Activated naive CD8-positive, alpha-beta T cell treated with anti-CD3 and anti-CD28 coated beads, Interleukin-2, amount 50 U/mL, for 24 hours (primary cell): ENCODE measurements around the gene WBP2.
A peak's percentile ranks its signal among the peaks of the same experiment; 100 is the strongest.

ENCODE experiments used
- ATAC-seq: fragments of 150-1000 bp; cut with Tn5 transposase; one replicate; pipeline ENCODE4 v1.10.0; 2021
- DNase-seq: peaks from one replicate; pipeline ENCODE4 v3.0.0; 2021
- H3K27ac Mint-ChIP-seq: one replicate; pipeline ENCODE4 v1.8.0; 2021; ENCODE audit warnings: mild to moderate bottlenecking, mixed read lengths
- H3K27me3 Mint-ChIP-seq: one replicate; pipeline ENCODE4 v1.8.0; 2021; ENCODE audit warnings: mixed read lengths
- H3K36me3 Mint-ChIP-seq: one replicate; pipeline ENCODE4 v1.8.0; 2021; ENCODE audit warnings: low read depth, mixed read lengths
- H3K4me1 Mint-ChIP-seq: one replicate; pipeline ENCODE4 v1.8.0; 2021; ENCODE audit warnings: mixed read lengths
- H3K4me3 Mint-ChIP-seq: one replicate; pipeline ENCODE4 v1.8.0; 2021; ENCODE audit warnings: mild to moderate bottlenecking, moderate library complexity, mixed read lengths
- H3K9me3 Mint-ChIP-seq: one replicate; pipeline ENCODE4 v1.8.0; 2021; ENCODE audit warnings: mixed read lengths

Gene WBP2

DNA sequence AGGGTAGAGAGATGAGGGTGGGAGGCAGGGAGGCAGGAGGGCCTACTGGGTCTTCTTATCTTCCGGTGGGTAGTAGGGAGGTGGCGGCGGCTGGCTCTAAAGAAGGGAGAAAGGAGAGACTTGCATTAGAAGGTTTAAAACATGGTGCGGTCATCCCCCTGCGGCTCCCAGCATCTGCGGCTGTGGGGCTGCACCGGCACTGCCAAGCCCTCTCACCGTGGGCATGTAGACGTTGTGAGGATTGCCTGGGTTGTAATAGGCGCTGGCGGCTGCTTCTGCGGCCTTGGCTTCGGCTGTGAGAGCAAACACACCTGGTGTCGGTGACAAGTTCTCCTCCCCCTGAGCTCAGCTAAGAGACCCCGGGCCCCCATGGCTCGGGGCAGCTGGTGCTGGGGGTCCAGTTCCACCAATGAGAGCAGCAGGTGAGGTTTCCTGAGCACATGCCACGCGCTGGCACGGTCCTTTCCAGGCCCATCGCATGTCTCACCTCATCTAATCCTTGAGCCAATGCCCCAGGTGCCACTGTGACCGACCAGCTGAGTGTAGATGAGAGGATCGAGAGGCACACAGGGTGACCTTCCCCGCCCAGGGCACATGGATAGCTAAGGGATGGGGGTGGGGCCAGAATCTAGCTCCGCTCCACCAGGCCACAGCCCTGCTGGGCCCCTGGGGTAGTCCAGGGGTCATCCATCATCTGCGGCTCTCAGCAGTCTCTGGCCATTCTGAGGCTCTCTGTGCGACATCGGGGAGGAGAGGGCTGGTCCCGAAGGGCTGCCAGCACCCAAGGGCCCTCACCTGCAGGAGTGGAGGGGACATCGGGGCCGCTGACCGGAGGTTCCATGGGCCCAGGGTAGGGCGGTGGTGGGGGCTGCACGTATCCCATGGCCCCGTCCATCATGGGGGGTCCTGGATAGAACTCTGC, 8.2 kb downstream of the WBP2 start:
- no peak for ATAC-seq
- no peaks in the 10 kb centered on the region for H3K27me3 Mint-ChIP-seq
- H3K27ac Mint-ChIP-seq = no peak overlapping the region
- no peak overlapping the region for H3K4me3 Mint-ChIP-seq
- no peak for DNase-seq
- peaks cover 8% of the 10 kb centered on the region for H3K36me3 Mint-ChIP-seq
- H3K4me1 Mint-ChIP-seq = peaks cover 22% of the 10 kb centered on the region
- no peaks in the 10 kb centered on the region for H3K9me3 Mint-ChIP-seq

DNA sequence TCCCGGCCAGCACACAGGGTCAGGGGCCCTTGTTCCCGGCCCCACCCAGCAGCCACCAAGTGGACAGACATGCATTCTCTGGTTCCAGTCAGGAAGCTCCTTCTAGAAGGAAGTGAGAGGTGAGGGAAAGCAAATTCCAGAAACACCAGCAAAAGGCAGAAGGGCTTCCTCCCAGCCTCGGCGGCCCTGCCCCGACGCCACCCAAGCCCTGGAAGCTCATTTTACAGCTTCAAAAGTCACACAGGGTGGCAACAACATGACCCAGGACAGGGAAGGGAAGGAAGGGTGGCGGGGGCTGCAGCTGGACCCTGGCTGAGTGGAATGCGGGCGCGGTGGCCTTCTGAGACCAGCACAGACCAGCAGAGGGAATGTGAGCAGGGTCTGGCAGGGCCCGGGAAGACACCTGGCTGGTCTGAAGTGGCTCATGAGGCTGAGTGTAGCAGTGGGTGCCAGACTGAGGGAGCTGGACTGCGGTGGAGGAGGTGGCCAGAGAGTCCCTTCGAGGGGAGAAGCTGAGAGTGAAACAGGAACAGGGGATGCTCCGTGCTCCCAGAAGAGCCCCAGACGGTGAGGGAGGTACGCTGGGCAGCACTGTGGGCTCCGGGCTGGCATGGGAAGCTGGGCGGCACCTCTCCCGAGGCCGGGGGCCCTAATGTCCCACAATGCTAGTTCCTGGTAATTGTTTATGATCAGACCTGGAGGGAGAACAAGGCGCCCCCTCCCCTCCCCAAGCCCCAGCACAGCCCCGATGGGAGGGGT, 9.0 kb downstream of the WBP2 start:
- H3K36me3 Mint-ChIP-seq = peaks cover 8% of the 10 kb centered on the region
- ATAC-seq (no peak), DNase-seq (no peak)
- no peaks in the 10 kb centered on the region for H3K27me3 Mint-ChIP-seq
- H3K9me3 Mint-ChIP-seq = no peaks in the 10 kb centered on the region
- no peak overlapping the region for H3K4me3 Mint-ChIP-seq
- no peak overlapping the region for H3K27ac Mint-ChIP-seq
- H3K4me1 Mint-ChIP-seq = peaks cover 23% of the 10 kb centered on the region

DNA sequence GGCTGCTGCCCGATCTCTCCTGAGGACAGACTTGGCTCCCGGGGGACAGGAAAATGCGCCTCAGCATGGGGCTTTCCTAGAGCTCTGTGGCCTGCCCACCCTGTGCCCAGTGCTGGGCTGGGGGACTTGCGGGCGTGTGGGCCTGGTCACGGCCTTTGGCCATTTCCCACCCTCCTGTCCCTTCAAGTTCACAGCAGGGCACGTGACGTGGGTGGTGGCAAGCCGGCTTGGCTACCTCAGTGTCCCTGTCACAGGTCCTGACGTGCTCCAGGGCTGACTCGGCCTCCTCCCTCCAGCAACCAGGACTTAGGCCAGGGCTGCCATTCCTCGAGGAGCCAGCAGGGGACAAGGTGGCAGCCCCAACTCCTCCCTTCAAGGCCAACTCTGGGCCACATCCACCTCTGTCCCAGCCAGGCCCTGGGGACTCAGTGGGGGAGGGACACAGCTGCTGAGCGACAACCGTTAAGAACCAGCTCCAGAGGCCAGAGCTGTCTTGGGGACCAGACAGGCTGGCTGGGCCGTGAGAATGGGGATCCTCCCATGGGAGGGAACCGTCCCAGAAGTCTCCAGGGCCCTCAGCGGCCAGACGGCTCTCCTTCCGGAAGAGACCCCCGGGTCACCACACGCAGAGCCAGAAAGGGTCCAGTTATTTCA, 9.9 kb downstream of the WBP2 start:
- H3K9me3 Mint-ChIP-seq = no peaks in the 10 kb centered on the region
- H3K4me3 Mint-ChIP-seq = peak overlapping the region; percentile 69
- no peaks in the 10 kb centered on the region for H3K27me3 Mint-ChIP-seq
- peak; percentile 73 for ATAC-seq
- DNase-seq = peak; percentile 76
- H3K36me3 Mint-ChIP-seq = peaks cover 8% of the 10 kb centered on the region
- H3K4me1 Mint-ChIP-seq = peaks cover 23% of the 10 kb centered on the region
- peak overlapping the region; percentile 72 for H3K27ac Mint-ChIP-seq

DNA sequence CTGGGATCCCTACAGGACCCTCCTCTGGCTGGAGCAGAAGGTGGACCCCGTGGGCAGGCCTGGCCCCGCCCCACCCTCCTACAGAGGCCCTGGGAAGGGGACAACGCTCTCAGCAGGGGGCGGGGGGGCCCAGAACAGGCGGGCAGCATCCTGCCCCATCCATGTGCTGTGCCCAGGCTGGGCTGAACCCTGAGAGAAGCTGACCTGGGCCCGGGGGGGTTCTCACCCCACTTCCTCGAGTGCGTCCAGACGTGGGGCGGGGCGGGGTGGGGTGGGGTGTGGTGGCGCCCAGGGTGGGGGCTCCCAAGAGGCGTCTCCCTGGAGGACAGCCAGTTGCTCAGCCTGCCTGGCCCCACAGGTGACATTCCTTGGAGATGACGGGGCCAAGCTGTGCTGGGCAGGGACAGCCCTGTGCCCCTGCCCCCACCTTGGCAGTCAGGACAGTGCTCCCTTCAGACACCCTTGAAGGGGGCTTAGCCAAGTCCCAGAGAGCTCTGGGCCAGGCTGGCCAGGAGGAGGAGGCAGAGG, 10.5 kb downstream of the WBP2 start:
- DNase-seq (no peak), ATAC-seq (peak; percentile 14)
- peak overlapping the region; percentile 94 for H3K27ac Mint-ChIP-seq
- no peaks in the 10 kb centered on the region for H3K27me3 Mint-ChIP-seq
- peaks cover 5% of the 10 kb centered on the region for H3K36me3 Mint-ChIP-seq
- no peaks in the 10 kb centered on the region for H3K9me3 Mint-ChIP-seq
- peak overlapping the region; percentile 92 for H3K4me3 Mint-ChIP-seq
- H3K4me1 Mint-ChIP-seq = peaks cover 23% of the 10 kb centered on the region

DNA sequence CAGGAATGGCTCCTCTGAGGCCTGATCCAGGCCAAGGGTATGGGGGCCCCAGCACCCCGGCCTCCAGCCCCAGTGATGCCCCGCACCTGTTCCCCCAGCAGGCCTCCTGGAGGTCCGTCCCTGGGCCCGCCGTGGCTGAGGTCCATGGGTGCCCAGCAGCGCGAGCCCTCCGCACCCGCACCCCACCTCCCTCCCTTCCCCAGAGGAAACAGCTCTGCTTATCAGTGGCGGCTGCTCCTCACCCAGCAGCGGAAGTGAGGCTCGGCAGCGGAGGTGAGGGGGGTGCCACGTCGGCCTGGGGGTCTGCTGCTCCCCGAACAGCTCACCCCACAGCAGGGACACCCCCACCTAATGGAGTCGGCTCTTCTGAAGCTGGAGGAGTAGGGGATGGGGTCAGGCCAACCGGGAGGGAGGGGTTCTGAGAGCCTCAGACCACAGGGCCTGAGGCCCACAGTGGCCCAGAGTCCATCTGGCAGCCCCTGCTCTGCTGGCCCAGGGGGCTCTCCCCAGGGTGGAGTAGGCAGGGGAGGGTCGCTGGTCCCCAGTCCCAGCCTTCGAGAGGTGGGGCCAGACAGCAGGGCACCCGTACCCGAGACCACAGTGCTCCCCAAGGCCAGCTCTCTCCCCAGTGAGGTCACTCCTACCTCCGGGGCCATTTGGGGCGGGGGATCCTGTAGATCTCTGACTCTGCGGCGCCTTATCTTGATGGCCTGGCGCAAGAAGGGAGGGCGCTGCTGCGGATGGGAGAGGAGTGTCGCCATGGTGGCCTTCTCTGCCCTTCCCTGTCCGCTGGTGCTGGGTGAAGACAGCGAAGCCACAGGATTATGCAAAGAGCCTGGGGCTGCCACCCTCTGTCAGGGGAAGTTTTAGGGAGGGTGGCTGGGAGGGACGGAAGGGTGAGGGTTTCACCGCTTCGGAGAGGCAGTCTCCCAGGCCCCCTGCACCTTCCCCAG, 11.3 kb downstream of the WBP2 start, which contains the start of gene UNC13D:
Gene UNC13D (minus strand): TSS at position 828 of the 953 bp plus-strand sequence. CDS start 67 bp downstream, at position 761.
- H3K4me3 Mint-ChIP-seq = peak within 1 kb of the TSS; percentile 92

DNA sequence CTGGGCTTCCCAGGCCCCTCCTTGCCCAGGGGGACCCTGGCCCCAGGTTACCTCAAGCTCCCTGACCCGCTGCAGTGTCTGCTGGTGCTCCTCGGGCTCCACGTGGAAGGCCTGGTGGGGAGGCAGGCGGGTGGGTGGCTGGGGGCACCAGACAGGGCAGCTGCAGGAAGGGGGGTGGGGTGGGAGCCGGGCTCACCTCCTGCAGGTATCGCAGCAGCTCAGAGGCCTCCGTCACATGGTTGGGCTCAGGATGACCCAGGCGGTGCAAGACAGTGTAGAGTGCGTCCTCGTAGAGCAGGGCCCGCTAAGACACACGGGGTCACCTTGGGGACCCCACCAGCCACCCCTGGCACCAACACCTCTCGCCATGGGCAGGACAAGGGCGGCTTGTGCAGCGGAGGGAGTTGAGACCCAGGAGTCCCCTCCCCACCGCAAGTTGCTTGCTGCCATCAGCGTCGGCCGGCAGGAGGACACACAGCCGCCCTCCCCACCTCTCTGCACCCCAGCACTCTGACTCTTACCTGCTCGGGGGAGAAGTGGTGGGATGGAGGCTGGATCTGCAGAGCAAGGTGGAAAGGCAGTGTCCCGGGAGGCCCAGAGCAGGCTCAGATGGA, 12.1 kb downstream of the WBP2 start:
- H3K36me3 Mint-ChIP-seq = peaks cover 3% of the 10 kb centered on the region
- H3K9me3 Mint-ChIP-seq = no peaks in the 10 kb centered on the region
- H3K27ac Mint-ChIP-seq = peak overlapping the region; percentile 94
- H3K4me1 Mint-ChIP-seq = peaks cover 18% of the 10 kb centered on the region
- peak overlapping the region; percentile 92 for H3K4me3 Mint-ChIP-seq
- peak; percentile 7 for ATAC-seq
- no peaks in the 10 kb centered on the region for H3K27me3 Mint-ChIP-seq
- DNase-seq = no peak

More for the DNA sequence above, 11.3 kb downstream of the WBP2 start, which contains the start of gene UNC13D:
- peaks cover 23% of the 10 kb centered on the region for H3K4me1 Mint-ChIP-seq
- H3K36me3 Mint-ChIP-seq = peaks cover 5% of the 10 kb centered on the region
- H3K9me3 Mint-ChIP-seq = no peaks in the 10 kb centered on the region
- DNase-seq (peak; percentile 66), ATAC-seq (peak; percentile 58)
- no peaks in the 10 kb centered on the region for H3K27me3 Mint-ChIP-seq
- H3K27ac Mint-ChIP-seq = peak within 1 kb of the TSS; percentile 94

DNA sequence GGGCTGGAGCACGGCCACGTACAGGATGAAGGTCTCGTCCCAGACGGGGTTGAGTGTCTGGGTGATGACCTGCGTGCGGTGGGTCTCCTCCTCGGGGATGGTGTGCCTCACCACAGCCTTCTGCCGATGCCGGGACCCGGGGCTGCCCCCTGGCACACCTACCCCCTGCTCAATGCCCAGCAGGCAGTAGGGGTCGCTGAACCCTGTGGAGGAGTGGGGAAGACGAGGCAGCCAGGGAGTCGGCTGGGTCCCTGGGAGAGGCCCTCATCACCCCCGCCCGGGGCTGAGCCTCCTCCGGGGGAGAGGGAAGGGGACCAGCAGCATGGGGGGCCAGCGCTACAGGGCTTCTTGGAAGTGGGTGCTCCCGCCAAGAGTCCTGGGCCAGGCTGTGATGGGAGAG, 12.7 kb downstream of the WBP2 start:
- H3K9me3 Mint-ChIP-seq = no peaks in the 10 kb centered on the region
- peak overlapping the region; percentile 92 for H3K4me3 Mint-ChIP-seq
- no peak for ATAC-seq
- H3K27ac Mint-ChIP-seq = peak overlapping the region; percentile 59
- no peaks in the 10 kb centered on the region for H3K27me3 Mint-ChIP-seq
- no peak for DNase-seq
- H3K36me3 Mint-ChIP-seq = peaks cover 7% of the 10 kb centered on the region
- peaks cover 18% of the 10 kb centered on the region for H3K4me1 Mint-ChIP-seq

DNA sequence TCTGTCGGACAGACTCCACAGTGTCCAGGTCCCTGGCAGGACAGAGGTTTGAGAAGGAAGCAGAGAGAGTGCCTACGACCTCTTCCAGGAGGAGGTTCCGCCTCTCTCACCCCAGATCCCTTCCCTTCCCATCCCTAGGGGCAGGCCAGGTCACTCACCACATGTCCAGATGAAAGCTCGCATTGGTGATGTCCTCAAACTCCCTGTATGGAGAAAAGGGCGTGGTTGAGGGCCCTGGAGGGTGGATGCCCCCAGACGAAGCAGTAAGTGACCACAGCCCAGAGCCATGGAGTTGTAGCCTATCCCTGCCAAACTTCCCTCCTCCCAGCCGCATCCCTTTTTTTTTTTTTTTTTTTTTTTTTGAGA, 14.4 kb downstream of the WBP2 start:
- Mint-ChIP-seq H3K36me3 (peaks cover 8% of the 10 kb centered on the region), H3K9me3 (no peaks in the 10 kb centered on the region), H3K27me3 (no peaks in the 10 kb centered on the region), H3K4me1 (peaks cover 18% of the 10 kb centered on the region), H3K27ac (no peak overlapping the region), H3K4me3 (no peak overlapping the region)
- ATAC-seq = no peak
- DNase-seq = no peak

DNA sequence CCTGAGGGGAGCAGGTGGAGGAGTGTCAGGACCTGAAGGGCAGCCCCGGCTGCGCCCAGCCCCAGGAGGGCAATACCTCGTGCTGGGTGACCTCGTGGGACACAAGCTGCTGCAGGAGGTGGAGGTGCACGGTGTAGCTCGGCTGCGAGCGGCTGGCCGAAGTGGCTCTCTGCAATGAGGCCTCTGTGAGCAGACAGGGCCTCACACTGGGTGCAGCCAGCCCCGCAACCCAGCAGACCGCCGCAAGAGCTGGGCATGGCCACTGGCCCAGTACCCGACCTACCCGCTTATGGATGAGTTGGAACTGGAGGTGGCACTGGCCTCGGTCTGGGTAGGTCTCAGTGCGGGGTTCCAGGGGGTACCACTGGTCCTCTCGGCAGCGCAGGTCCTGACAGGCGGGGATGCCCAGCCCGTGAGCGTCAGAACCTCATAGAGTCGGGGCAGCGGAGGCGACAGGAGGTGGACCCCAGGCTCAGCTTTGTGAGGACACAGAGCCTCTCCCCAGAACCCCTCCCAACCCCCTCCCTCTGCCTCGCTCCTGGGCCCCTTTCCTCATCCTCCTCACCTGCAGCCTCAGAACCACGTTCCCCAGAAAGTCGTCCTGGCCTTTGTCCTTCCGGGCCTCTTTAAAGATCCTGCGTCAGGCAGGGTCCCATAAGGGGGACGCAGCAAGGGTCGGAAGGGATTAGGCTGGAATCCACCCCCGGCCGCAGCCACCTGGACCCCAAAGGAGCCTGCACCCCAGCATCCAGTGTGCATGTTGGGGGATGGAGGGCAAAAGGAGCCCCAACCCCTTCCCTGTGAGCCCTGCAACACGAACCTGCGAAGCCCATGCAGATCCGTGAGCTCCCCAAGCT, 15.0 kb downstream of the WBP2 start:
- Mint-ChIP-seq H3K9me3 (no peaks in the 10 kb centered on the region), H3K27me3 (no peaks in the 10 kb centered on the region), H3K27ac (no peak overlapping the region), H3K4me3 (no peak overlapping the region), H3K4me1 (peaks cover 13% of the 10 kb centered on the region), H3K36me3 (peaks cover 8% of the 10 kb centered on the region)
- ATAC-seq = no peak
- no peak for DNase-seq

DNA sequence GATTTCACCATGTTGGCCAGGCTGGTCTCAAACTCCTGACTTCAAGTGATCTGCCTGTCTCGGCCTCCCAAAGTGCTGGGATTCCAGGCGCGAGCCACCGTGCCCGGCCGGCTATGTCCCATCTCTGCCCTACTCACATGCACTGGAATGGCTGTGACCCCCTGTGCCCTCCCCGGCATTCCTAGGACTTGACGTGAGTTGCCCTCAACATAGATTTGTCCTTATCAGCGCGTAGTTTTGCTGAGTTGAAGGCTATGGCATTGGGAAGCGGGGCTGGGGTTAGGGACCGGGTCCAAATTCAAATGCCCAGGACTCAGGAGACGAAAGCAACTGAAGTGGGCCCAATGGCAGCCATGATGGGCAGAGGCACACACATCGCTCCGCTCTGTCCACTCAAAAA, 16.7 kb downstream of the WBP2 start:
- no peaks in the 10 kb centered on the region for H3K27me3 Mint-ChIP-seq
- H3K4me3 Mint-ChIP-seq = no peak overlapping the region
- H3K9me3 Mint-ChIP-seq = no peaks in the 10 kb centered on the region
- no peak for ATAC-seq
- H3K27ac Mint-ChIP-seq = no peak overlapping the region
- peaks cover 15% of the 10 kb centered on the region for H3K36me3 Mint-ChIP-seq
- H3K4me1 Mint-ChIP-seq = peaks cover 23% of the 10 kb centered on the region
- no peak for DNase-seq

DNA sequence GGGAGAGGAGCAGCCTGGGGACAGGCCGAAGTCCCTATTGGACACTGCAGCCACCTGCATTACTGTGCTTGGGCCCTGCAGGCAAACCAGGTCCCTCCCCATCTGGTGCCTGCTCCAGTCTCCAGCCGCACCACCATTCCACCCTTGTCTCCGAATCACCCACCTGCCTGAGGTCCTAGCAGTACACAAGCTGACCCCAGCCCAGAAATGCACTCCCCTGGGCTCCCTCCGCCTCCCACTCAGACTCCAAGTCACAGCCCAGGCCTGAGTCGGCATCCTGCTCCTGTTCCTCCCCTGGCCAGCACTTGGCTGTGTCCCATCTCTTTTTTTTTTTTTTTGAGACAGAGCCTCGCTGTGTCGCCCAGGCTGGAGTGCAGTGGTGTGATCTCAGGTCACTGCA, 17.2 kb downstream of the WBP2 start:
- ATAC-seq (no peak), DNase-seq (no peak)
- H3K27ac Mint-ChIP-seq = peak overlapping the region; percentile 18
- H3K36me3 Mint-ChIP-seq = peaks cover 19% of the 10 kb centered on the region
- peaks cover 28% of the 10 kb centered on the region for H3K4me1 Mint-ChIP-seq
- no peaks in the 10 kb centered on the region for H3K9me3 Mint-ChIP-seq
- no peak overlapping the region for H3K4me3 Mint-ChIP-seq
- H3K27me3 Mint-ChIP-seq = no peaks in the 10 kb centered on the region

DNA sequence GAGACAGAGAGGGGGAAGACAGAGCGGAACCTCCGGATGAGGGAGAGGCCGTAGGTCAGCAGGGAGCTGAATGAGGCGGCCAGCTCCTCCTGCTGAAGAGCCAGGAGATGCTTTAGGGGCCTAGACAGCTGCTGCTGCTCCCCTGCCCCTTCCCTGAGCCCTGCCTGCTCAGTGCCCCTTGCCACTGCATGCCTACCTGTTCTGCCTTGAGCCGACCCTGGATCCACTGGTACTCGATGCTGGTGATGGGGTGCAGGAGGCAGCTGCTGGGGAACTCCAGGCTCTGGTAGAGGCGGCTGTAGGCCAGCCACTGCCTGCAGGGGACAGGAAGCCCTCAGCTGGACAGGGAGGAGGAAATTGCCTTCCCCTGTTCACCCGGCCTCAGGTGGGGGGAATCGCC, 18.5 kb downstream of the WBP2 start:
- no peaks in the 10 kb centered on the region for H3K9me3 Mint-ChIP-seq
- DNase-seq (no peak), ATAC-seq (no peak)
- H3K36me3 Mint-ChIP-seq = peaks cover 22% of the 10 kb centered on the region
- H3K27me3 Mint-ChIP-seq = no peaks in the 10 kb centered on the region
- peaks cover 33% of the 10 kb centered on the region for H3K4me1 Mint-ChIP-seq
- no peak overlapping the region for H3K27ac Mint-ChIP-seq
- H3K4me3 Mint-ChIP-seq = no peak overlapping the region

DNA sequence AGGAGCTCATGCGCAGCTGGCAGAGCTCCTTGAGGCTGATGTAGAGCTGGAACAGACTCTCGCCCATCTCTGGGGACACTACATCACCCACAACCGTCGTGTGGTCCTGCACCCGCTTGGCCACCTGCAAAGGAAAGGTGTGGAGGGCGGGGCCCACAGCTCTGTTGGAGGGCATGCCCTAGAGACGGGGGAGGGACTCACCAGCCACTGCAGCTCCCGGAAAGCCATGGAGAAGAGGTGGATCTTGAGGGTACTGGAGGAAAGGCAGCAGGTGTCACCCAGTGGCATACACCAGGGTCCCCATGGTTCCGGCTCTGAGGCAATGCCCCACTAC, 19.5 kb downstream of the WBP2 start:
- H3K36me3 Mint-ChIP-seq = peaks cover 22% of the 10 kb centered on the region

More for the DNA sequence above, 19.5 kb downstream of the WBP2 start:
- Mint-ChIP-seq H3K27me3 (no peaks in the 10 kb centered on the region), H3K27ac (no peak overlapping the region), H3K9me3 (no peaks in the 10 kb centered on the region), H3K4me3 (no peak overlapping the region), H3K4me1 (peaks cover 33% of the 10 kb centered on the region)
- ATAC-seq (no peak), DNase-seq (no peak)
